Stimulated activated CD4-positive, alpha-beta T cell treated with anti-CD3 and anti-CD28 coated beads, Interleukin-12 subunit alpha, Interleukin-12 subunit beta, amount 100 ng/mL, for 24 hours (primary cell): Measurements from ENCODE around the gene MRPL51.
"Not testable (repeated sequence)": the region's sequence is repeated elsewhere in the genome, so short reads cannot be mapped to it uniquely, and the experiment has no call there.

Source experiments
- DNase-seq, 2 experiments: peaks; one replicate each; pipeline ENCODE4 v3.0.0-alpha.2; 2020; ENCODE audit warnings: low read depth in 2 of 2

The MRPL51 gene

DNA sequence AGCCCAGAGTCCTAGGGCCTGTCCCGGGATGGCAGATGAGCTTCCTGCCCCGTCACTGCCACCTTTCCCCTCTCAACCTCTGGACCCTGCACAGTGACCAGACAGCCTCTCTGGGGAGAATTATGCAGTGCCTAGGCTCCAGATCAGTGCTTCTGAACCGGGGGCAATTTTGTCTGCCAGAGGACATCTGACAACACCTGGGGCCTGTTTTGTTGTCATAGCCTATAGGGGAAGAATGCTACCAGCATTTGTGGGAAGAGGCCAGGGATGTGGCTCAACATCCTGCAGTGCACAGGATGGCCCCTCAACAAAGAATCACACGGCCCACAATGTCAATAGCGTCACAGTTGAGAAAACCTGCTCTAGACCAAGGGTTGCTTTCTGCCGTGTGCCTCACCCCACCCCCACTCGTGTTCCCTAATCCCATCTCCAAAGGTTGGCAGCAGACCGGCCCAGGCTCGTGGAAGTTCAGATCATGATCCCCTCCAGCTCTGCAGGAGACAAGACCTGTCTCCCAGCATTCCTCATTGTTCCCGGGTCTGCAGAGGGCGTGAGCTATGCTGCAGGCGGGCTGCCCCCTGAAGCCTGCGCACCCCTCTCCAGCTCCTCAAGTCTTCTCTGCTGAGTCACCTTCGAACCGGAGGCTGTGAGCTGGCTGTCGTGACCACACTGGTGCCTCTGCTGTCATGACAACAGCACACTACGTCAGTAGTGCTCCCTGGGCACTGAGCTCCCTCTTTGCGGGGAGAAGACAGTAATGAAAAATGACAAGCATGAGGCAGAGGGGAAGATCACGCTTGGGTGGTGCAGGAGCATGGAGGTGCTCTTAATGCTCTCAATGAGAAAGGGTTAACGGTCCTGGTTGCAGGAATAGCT is 39.2 kb upstream of the MRPL51 start:
- peak; percentile 73 to 76 for DNase-seq

- no peak for DNase-seq
Observed at GRCh38 chr12:6530576-6531260, 37.7 kb upstream of the MRPL51 start.

GRCh38 chr12:6529291-6529737 is 36.3 kb upstream of the MRPL51 start:
- no peak for DNase-seq

DNA sequence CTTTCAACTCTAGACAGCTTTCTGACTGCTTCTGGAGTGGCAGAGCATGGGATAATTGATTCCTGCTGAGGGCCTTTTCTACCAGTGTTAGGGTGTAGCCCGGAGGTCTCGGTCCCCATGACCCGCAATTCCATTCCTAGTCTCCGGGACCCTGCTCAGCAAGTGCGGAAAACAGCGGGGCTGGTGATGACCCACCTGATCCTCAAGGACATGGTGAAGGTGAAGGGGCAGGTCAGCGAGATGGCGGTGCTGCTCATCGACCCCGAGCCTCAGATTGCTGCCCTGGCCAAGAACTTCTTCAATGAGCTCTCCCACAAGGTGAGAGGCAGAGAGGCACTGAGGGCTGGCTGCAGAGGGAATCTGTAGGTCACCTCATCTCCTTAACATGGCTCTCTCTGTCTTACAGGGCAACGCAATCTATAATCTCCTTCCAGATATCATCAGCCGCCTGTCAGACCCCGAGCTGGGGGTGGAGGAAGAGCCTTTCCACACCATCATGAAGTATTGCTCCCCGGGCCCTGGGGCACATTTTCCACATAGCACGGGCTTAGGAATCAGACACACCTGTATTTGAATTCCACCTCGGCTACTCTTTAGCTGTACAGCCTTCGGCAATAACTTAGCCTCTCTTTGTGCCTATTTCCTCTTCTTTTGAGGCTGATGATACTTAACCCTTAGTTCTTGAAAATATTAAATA is 35.6 kb upstream of the MRPL51 start:
- DNase-seq = no peak

DNA sequence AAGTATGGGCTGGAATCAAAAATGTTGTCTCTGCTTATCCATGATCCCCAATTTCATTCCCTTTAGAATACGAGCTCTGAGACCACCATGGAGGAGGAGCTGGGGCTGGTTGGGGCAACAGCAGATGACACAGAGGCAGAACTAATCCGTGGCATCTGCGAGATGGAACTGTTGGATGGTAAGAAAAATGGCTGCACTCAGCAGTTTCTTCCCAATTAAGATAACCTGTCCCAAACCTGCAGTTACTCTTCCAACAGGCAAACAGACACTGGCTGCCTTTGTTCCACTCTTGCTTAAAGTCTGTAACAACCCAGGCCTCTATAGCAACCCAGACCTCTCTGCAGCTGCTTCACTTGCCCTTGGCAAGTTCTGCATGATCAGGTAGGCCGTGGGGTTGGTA is 34.6 kb upstream of the MRPL51 start:
- no peak for DNase-seq

DNA sequence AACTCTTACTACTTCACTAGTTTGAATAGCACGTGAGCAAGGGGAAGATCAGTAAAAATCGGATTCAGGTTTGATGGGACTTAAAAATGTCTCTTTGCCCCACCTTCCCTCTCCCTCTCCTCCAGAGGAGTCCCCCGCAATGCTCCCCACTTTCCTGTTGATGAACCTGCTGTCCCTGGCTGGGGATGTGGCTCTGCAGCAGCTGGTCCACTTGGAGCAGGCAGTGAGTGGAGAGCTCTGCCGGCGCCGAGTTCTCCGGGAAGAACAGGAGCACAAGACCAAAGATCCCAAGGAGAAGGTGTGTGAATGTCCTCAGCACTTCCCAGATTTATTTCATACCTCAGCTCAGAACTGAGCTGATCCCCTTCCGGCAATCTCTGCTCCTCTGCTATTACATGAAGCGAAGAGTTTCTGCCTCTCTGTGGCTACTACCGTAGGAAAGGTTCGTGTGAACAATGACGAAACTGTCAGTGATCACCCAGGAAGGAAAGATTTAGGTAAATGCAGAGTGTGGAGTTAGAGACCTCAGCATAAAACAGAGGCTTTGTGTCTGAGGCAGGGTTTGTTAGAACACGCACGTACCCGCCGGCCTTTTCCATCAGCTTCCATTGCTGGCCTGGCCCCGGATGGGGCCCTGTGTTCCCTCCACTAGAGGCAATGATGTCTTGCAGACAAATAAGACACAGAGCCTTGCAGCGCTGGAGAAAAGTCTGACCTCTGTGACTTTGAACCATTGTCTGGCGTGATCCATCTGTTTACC is 33.9 kb upstream of the MRPL51 start:
- no peak for DNase-seq

DNA sequence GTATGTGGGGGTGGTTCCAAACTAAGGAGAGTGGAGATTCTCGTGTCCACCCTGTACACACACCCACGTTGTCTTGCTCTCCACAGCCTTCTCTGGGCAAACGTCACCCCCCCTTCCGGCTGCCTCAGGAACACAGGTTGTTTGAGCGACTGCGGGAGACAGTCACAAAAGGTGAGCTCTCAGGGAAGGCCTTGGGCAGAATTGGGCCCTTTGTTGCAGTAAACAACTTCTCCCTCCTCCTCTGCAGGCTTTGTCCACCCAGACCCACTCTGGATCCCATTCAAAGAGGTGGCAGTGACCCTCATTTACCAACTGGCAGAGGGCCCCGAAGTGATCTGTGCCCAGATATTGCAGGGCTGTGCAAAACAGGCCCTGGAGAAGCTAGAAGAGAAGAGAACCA is 33.1 kb upstream of the MRPL51 start:
- no peak for DNase-seq

GRCh38 chr12:6524648-6525047 is 31.6 kb upstream of the MRPL51 start:
- DNase-seq = no peak

DNA sequence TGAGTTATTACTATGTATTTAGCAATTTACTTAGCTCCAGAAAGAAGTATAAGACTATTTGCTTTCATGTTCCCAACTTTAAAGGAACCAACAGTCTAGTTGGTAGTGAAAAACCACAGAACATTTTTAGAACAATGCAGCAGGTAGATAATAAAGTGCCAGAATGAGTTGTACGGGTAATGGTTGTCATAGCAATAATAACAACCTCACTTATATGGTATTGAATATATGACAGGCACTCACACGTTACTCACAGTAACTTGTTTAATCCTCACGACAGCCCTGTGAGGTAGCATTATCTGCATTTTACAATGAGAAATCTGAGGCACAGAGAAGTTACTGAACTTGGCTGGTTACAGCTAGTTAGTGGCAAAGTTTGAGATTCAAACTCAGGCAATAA is 30.6 kb upstream of the MRPL51 start:
- DNase-seq = no peak

GRCh38 chr12:6522193-6522592 is 29.1 kb upstream of the MRPL51 start:
- DNase-seq = no peak

GRCh38 chr12:6520186-6520585 is 27.1 kb upstream of the MRPL51 start:
- no peak for DNase-seq

- no peak for DNase-seq
Observed at GRCh38 chr12:6508087-6508486, 15.0 kb upstream of the MRPL51 start.

DNA sequence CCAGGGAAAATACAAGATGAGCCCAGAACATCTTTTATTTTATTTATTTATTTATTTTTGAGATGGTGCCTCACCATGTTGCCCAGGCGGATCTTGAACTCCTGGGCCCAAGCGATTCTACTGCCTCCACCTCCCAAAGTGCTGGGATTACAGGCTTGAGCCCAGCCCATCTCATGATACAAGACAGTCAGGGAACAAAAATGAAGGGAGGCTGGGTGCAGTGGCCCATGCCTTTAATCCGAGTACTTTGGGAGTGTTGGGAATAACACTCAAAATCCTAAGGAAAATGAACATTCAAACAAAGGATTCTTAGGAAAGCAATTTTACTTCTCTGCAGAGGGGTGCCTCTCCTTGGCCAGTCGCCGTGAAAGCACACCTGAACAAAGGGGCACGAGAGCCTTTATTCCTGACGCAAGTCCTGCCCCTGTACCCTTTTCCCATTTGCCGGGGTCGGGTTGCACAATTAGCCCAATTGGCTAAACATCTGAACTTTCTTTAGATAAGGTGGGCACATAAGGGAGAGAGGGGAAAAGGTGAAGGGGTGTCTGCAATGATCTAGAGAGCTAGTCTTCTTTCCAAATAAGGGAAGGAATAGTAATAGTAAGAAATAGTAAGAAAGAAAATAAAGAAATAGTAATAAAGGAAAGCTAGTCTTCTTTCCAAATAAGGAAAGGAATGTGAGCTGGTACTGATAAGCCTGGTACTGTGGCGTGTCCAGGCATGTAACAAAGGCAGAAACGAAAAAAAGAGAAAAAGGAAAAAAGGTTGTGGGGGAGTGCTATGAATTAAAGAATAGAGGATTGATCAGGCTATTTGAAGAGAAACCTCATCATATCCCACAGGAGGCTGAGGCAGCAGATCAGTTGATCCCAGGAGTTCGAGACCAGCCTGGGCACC is 14.3 kb upstream of the MRPL51 start:
- no peak for DNase-seq

GRCh38 chr12:6500466-6500865 is 7.4 kb upstream of the MRPL51 start:
- DNase-seq = no peak

DNA sequence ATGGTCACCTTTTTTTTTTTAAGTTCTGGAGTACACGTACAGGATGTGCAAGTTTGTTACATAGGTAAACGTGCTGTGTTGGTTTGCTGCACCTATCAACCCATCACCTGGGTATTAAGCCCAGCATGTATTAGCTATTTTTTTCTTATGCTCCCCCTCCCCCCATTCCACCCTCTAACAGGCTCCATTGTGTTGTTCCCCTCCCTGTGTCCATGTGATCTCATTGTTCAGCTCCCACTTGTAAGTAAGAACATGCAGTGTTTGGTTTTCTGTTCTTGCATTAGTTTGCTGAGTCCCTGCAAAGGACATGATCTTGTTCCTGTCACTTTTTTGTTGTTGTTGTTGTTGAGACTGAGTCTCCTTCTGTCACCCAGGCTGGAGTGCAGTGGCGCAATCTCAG is 4.2 kb upstream of the MRPL51 start:
- DNase-seq = not testable (repeated sequence)

- DNase-seq = no peak
Observed at GRCh38 chr12:6494968-6495367, 1.9 kb upstream of the MRPL51 start.

DNA sequence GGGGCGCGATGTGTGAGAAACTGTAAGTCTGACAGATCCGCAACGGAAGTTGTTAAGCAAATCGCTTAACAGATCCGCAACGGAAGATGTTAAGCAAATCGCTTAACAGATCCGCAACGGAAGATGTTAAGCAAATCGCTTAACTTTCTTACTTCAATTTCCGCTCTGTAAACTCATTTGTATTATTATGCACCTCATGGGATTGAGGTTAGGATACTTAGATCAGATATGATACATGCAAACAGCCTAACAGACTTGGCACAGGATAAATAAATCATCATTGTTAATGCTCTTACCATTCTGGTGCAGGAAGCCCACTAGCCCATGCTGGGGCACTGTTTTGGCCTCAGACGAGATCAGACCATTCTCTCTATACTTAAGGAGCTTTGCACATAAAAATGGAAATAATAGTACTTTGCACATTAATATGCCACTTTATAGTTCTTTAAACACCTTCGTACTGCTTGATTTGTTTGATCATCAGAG is 1.2 kb upstream of the MRPL51 start:
- DNase-seq = no peak

DNA sequence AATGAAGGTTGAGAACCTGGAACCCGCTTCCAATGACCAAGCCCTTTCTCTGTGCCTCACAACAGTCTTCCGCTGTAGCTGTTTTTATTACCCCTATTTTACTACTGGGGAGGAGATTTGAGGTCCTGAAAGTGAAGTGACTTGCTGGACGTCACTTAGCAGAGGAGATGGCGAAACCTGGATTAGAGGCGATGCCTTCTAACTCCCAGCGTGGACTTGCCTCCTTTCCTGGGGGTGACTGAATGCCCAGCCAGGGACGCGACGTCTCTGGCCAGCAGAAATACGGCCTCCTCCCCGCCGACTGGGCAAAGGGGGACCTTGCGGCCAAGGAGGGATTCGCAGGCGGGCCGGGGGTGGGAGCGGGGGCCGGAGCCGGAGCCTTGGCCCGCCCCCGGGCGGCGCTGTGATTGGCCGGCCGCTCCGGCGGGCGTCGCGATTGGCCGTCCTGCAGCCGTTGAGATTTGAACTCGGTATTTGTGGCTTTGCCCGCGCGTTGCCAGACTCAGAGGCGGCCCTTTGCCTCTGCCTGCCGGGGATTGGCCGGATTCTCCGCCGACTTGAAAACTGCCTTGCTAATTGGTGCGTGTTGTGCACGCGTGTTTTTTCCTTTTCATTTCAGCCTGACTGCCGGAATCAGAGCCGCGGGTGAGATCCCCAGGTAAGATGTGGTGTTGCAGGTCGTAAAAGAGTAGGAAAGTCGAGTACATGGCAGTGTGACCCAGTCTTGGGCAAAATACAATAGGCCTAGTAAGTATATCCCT is 615 bp upstream of the MRPL51 start, which contains the start of gene NCAPD2:
TSS of gene NCAPD2 (plus strand) at position 606 of the 761 bp plus-strand sequence. CDS start 997 bp downstream, outside the sequence.
- peak; percentile 90 to 93 for DNase-seq

- DNase-seq = not testable (repeated sequence)
Observed at GRCh38 chr12:6490673-6491072, 2.4 kb downstream of the MRPL51 start.

- DNase-seq = no peak
Observed at GRCh38 chr12:6489449-6489848, 3.6 kb downstream of the MRPL51 start.
